ENCODE results near the gene SLC29A4. TPM values are rescaled to one million over a fixed set of nuclear protein-coding genes. Genes with fewer than 3 reads are reported as not detected.
"Not testable (repeated sequence)": the region's sequence is repeated elsewhere in the genome, so short reads cannot be mapped to it uniquely, and the experiment has no call there.

Gene SLC29A4
- polyA plus RNA-seq, 1 of the 3 experiments (the other 2 are of a cell fraction): 12.3 TPM

DNA sequence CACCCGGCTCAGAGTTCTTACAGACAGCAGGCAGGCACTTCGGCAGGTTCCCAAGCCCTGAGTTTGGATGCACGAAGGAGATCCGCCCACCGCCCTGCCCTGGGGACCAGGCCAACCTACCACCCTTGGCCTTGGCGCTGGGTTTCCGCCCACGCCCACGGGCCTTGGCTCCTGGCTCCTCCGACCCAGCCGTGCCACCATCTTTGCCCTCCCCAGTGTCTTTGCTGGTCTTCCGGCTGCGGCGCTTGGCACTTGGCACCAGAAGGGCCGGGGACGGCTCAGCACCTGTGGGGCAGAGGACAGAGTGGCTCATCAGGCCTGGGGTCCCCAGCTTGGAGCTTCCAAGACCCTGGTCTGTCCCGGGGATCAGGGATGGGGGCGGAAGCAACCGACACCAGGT, 32.1 kb downstream of the SLC29A4 start:
- no peak overlapping the region for H2AFZ ChIP-seq (ENCODE audit: low read depth)
- WGBS (ENCODE audit: low lambda C conversion rate): over 99% methylated on average over 17 of the region's 19 CpGs
- no peaks in the 10 kb centered on the region for H3K27me3 ChIP-seq (ENCODE audit: insufficient read depth)
- CTCF ChIA-PET: interaction anchor here (1.2 kb wide), 1 partner anchor 51 kb away, joined by 4 read pairs; no protein-coding TSS in a partner anchor
- peaks cover 8% of the 10 kb centered on the region for H3K9me3 ChIP-seq
- no peak overlapping the region for H3K9ac ChIP-seq
- DNase-seq: no peak
- no peaks in the 10 kb centered on the region; the same call in 1 of the 2 replicates for H4K20me1 ChIP-seq (ENCODE audit: insufficient read depth)
- no peaks in the 10 kb centered on the region for H3K9me2 ChIP-seq
- no peaks in the 10 kb centered on the region for H3K4me1 ChIP-seq (ENCODE audit: control insufficient read depth in 1 of 2, insufficient read depth in 2 of 2, low read depth in 1 of 2, low read length in 1 of 2)
- no peak overlapping the region for H3K4me2 ChIP-seq
- peaks cover 15% of the 10 kb centered on the region for H3F3A ChIP-seq (replicated peaks; ENCODE audit: insufficient read depth)
- POLR2A ChIA-PET: no interaction called here
- H3K36me3 ChIP-seq (replicated peaks in 1 of 2; ENCODE audit: control insufficient read depth in 1 of 2, insufficient read depth in 2 of 2, low read length in 1 of 2): peaks cover 40 to 67% of the 10 kb centered on the region in 2 experiments
- TF ChIP-seq TEAD4 (IDR thresholded peaks at IDR 0.05; ENCODE audit: borderline replicate concordance, insufficient read depth) (no peak), NRF1 (IDR thresholded peaks at IDR 0.05; ENCODE audit: low read depth, low read length) (no peak), NFIC (IDR thresholded peaks at IDR 0.05; ENCODE audit: borderline replicate concordance) (no peak)
- H3K79me2 ChIP-seq (ENCODE audit: insufficient read depth): no peaks in the 10 kb centered on the region
- H3K27ac ChIP-seq (ENCODE audit: low read depth in 2 of 2, low read length in 1 of 2): no peak overlapping the region
- no peak overlapping the region for H3K4me3 ChIP-seq (ENCODE audit: low read depth in 2 of 2, low read length in 1 of 2)

DNA sequence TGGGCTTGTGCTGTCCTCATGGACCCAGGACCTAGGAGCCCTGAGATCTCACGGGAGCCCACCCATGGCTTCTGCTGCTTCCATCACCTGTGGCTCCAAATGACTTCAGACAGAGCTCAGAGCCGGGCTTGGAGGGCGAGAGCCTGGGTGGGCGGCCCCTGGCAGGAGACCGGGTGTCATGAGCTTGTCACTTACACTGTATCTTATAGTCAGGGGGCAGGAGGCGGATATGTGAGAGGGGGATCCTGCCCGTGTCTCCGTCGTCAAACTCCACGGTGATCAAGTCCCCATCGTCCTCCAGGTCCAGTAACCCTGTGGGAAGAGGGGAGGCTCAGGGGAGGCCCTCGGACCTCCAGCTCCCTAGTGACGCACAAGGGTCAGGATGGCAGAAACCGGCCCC, 33.0 kb downstream of the SLC29A4 start:
- Histone ChIP-seq H3F3A (replicated peaks; ENCODE audit: insufficient read depth) (peaks cover 15% of the 10 kb centered on the region), H3K9me2 (no peaks in the 10 kb centered on the region), H4K20me1 (ENCODE audit: insufficient read depth) (no peaks in the 10 kb centered on the region; the same call in 1 of the 2 replicates), H3K9ac (no peak overlapping the region), H3K4me2 (no peak overlapping the region), H3K36me3 (replicated peaks in 1 of 2; ENCODE audit: control insufficient read depth in 1 of 2, insufficient read depth in 2 of 2, low read length in 1 of 2) (peaks cover 42 to 74% of the 10 kb centered on the region in 2 experiments), H3K27me3 (ENCODE audit: insufficient read depth) (no peaks in the 10 kb centered on the region), H3K27ac (ENCODE audit: low read depth in 2 of 2, low read length in 1 of 2) (no peak overlapping the region), H3K4me3 (ENCODE audit: low read depth in 2 of 2, low read length in 1 of 2) (no peak overlapping the region), H3K9me3 (peaks cover 8% of the 10 kb centered on the region), H2AFZ (ENCODE audit: low read depth) (no peak overlapping the region), H3K4me1 (ENCODE audit: control insufficient read depth in 1 of 2, insufficient read depth in 2 of 2, low read depth in 1 of 2, low read length in 1 of 2) (no peaks in the 10 kb centered on the region), H3K79me2 (ENCODE audit: insufficient read depth) (no peaks in the 10 kb centered on the region)
- ChIA-PET POLR2A (interaction anchor here (0.5 kb wide), 1 partner anchor 149 kb away, joined by 3 read pairs; no protein-coding TSS in a partner anchor), CTCF (interaction anchor here (1.1 to 1.2 kb wide), 2 partner anchors 50 to 179 kb away, joined by 3 to 4 read pairs; no protein-coding TSS in a partner anchor)
- 100% methylated on average over 14 of the region's 14 CpGs for WGBS (ENCODE audit: low lambda C conversion rate)
- TF ChIP-seq FOXJ3 (CRISPR knock-in tag; IDR thresholded peaks at IDR 0.05) (no peak), NFIC (IDR thresholded peaks at IDR 0.05; ENCODE audit: borderline replicate concordance) (no peak), JUND (IDR thresholded peaks at IDR 0.05) (no peak), EP300 (IDR thresholded peaks at IDR 0.05; ENCODE audit: borderline replicate concordance in 1 of 2, low read depth in 1 of 2, low read length in 1 of 2) (no peak), TCF12 (IDR thresholded peaks at IDR 0.05) (no peak), YY1 (IDR thresholded peaks at IDR 0.05; ENCODE audit: low read depth) (no peak), ELF1 (IDR thresholded peaks at IDR 0.05) (no peak), POLR2AphosphoS5 (IDR thresholded peaks at IDR 0.05; ENCODE audit: low read depth, low read length) (no peak)
- TF ChIP-seq, protein P1, sequence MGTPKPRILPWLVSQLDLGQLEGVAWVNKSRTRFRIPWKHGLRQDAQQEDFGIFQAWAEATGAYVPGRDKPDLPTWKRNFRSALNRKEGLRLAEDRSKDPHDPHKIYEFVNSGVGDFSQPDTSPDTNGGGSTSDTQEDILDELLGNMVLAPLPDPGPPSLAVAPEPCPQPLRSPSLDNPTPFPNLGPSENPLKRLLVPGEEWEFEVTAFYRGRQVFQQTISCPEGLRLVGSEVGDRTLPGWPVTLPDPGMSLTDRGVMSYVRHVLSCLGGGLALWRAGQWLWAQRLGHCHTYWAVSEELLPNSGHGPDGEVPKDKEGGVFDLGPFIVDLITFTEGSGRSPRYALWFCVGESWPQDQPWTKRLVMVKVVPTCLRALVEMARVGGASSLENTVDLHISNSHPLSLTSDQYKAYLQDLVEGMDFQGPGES (IDR thresholded peaks at IDR 0.05; ENCODE audit: low read depth, low read length): no peak
- TF ChIP-seq, protein P2, sequence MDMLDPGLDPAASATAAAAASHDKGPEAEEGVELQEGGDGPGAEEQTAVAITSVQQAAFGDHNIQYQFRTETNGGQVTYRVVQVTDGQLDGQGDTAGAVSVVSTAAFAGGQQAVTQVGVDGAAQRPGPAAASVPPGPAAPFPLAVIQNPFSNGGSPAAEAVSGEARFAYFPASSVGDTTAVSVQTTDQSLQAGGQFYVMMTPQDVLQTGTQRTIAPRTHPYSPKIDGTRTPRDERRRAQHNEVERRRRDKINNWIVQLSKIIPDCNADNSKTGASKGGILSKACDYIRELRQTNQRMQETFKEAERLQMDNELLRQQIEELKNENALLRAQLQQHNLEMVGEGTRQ (IDR thresholded peaks at IDR 0.05; ENCODE audit: borderline replicate concordance, low read depth, low read length): no peak
- TF ChIP-seq, protein P3, sequence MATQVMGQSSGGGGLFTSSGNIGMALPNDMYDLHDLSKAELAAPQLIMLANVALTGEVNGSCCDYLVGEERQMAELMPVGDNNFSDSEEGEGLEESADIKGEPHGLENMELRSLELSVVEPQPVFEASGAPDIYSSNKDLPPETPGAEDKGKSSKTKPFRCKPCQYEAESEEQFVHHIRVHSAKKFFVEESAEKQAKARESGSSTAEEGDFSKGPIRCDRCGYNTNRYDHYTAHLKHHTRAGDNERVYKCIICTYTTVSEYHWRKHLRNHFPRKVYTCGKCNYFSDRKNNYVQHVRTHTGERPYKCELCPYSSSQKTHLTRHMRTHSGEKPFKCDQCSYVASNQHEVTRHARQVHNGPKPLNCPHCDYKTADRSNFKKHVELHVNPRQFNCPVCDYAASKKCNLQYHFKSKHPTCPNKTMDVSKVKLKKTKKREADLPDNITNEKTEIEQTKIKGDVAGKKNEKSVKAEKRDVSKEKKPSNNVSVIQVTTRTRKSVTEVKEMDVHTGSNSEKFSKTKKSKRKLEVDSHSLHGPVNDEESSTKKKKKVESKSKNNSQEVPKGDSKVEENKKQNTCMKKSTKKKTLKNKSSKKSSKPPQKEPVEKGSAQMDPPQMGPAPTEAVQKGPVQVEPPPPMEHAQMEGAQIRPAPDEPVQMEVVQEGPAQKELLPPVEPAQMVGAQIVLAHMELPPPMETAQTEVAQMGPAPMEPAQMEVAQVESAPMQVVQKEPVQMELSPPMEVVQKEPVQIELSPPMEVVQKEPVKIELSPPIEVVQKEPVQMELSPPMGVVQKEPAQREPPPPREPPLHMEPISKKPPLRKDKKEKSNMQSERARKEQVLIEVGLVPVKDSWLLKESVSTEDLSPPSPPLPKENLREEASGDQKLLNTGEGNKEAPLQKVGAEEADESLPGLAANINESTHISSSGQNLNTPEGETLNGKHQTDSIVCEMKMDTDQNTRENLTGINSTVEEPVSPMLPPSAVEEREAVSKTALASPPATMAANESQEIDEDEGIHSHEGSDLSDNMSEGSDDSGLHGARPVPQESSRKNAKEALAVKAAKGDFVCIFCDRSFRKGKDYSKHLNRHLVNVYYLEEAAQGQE (IDR thresholded peaks at IDR 0.05; ENCODE audit: low read depth, low read length): no peak
- TF ChIP-seq, protein P4, sequence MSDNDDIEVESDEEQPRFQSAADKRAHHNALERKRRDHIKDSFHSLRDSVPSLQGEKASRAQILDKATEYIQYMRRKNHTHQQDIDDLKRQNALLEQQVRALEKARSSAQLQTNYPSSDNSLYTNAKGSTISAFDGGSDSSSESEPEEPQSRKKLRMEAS (IDR thresholded peaks at IDR 0.05; ENCODE audit: low read depth): no peak
- TF ChIP-seq, protein P5, sequence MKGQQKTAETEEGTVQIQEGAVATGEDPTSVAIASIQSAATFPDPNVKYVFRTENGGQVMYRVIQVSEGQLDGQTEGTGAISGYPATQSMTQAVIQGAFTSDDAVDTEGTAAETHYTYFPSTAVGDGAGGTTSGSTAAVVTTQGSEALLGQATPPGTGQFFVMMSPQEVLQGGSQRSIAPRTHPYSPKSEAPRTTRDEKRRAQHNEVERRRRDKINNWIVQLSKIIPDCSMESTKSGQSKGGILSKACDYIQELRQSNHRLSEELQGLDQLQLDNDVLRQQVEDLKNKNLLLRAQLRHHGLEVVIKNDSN (IDR thresholded peaks at IDR 0.05; ENCODE audit: borderline replicate concordance, low read depth): no peak
- DNase-seq: no peak

DNA sequence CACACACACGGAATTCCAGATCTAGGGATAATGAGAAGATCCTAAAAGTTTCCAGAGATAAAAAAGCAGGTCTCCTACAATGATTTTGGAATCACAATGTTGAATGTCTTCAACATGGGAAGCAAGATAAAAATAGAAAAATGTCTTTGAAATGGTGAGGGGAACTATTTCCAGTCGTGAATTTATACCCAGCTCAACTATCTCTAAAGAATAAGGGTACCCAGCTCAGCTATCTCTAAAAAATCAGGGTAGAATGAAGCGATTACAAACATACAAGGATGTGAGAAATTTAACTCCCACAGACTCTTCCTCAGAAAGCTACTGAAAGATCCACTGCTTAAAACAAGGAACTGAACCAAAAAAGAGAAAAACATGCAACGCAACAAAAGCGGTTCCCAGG, 35.9 kb downstream of the SLC29A4 start:
- ChIA-PET POLR2A (interaction anchor here (0.6 kb wide), 1 partner anchor 13 kb away, joined by 3 read pairs; no protein-coding TSS in a partner anchor), CTCF (interaction anchor here (1.0 to 2.2 kb wide), 3 partner anchors 78 to 147 kb away, joined by 3 to 7 read pairs (median 5); no protein-coding TSS in a partner anchor)
- not testable (repeated sequence) for H3K27me3 ChIP-seq (ENCODE audit: insufficient read depth); H3K9me2 ChIP-seq; H3K79me2 ChIP-seq (ENCODE audit: insufficient read depth); H3K4me2 ChIP-seq; H3K4me3 ChIP-seq (ENCODE audit: low read depth in 2 of 2, low read length in 1 of 2); H3K4me1 ChIP-seq (ENCODE audit: control insufficient read depth in 1 of 2, insufficient read depth in 2 of 2, low read depth in 1 of 2, low read length in 1 of 2); H3K9me3 ChIP-seq; H3K9ac ChIP-seq; H3F3A ChIP-seq (replicated peaks; ENCODE audit: insufficient read depth); H2AFZ ChIP-seq (ENCODE audit: low read depth); DNase-seq; H4K20me1 ChIP-seq (ENCODE audit: insufficient read depth); H3K27ac ChIP-seq (ENCODE audit: low read depth in 2 of 2, low read length in 1 of 2)
- 96% methylated on average over 5 of the region's 5 CpGs for WGBS (ENCODE audit: low lambda C conversion rate)
- peaks cover 40 to 73% of the 10 kb centered on the region in 2 experiments for H3K36me3 ChIP-seq (replicated peaks in 1 of 2; ENCODE audit: control insufficient read depth in 1 of 2, insufficient read depth in 2 of 2, low read length in 1 of 2)
